Right lung (tissue), 5 donors: Measurements from ENCODE around the gene FAF1. TPM values are rescaled to one million over a fixed set of nuclear protein-coding genes. Genes with fewer than 3 reads are reported as not detected.
A peak's percentile ranks its signal among the peaks of the same experiment; 100 is the strongest.
"Not testable (repeated sequence)": the region's sequence is repeated elsewhere in the genome, so short reads cannot be mapped to it uniquely, and the experiment has no call there.

Experiments
- DNase-seq, 2 donors: peaks; one replicate each; pipeline ENCODE4 v3.0.0-alpha.2; 2013
- polyA plus RNA-seq, 5 donors: library from polyadenylated mRNA; unstranded; fragments of 120-200 nt; gene quantifications; one replicate each; pipeline versions ENCODE4 v1.2.1 to v1.2.3, GENCODE V29; 2013; ENCODE audit warnings: inconsistent platforms in 1 of 5, low replicate concordance in 1 of 5; ENCODE audit not compliant: insufficient read length in 5 of 5, insufficient read depth in 1 of 5

FAF1 gene
- polyA plus RNA-seq, 5 donors, result 44.6 to 61.4 (median 58.8) TPM

GRCh38 chr1:50857702-50858101 lies 102.4 kb downstream of the FAF1 start:
- no peak for DNase-seq

- DNase-seq, result no peak
Measured at GRCh38 chr1:50853325-50853724, 106.7 kb downstream of the FAF1 start.

- no peak for DNase-seq
Measured at GRCh38 chr1:50852889-50853288, 107.2 kb downstream of the FAF1 start.

- no peak for DNase-seq
Measured at GRCh38 chr1:50851466-50851865, 108.6 kb downstream of the FAF1 start.

- no peak for DNase-seq
Measured at GRCh38 chr1:50851034-50851433, 109.0 kb downstream of the FAF1 start.

GRCh38 chr1:50847303-50847702 lies 112.8 kb downstream of the FAF1 start:
- DNase-seq, result no peak

- no peak for DNase-seq
Measured at GRCh38 chr1:50846224-50846839, 113.7 kb downstream of the FAF1 start.

GRCh38 chr1:50841791-50842387 lies 118.2 kb downstream of the FAF1 start:
- peak; percentile 23 to 36 for DNase-seq

GRCh38 chr1:50836117-50836516 lies 124.0 kb downstream of the FAF1 start:
- DNase-seq, result no peak

- no peak for DNase-seq
Measured at GRCh38 chr1:50833216-50833615, 126.9 kb downstream of the FAF1 start.

- DNase-seq, result no peak
Measured at GRCh38 chr1:50832167-50832566, 127.9 kb downstream of the FAF1 start.

- DNase-seq, result no peak
Measured at GRCh38 chr1:50831300-50832061, 128.6 kb downstream of the FAF1 start.

GRCh38 chr1:50830621-50831020 lies 129.4 kb downstream of the FAF1 start:
- no peak for DNase-seq

- peak in 1 of 2 donors; percentile 8 for DNase-seq
Measured at GRCh38 chr1:50829014-50829958, 130.8 kb downstream of the FAF1 start.

- no peak for DNase-seq
Measured at GRCh38 chr1:50827546-50827945, 132.5 kb downstream of the FAF1 start.

- not testable (repeated sequence) for DNase-seq
Measured at GRCh38 chr1:50826792-50827191, 133.3 kb downstream of the FAF1 start.

GRCh38 chr1:50822035-50822776 lies 137.9 kb downstream of the FAF1 start:
- no peak for DNase-seq

- DNase-seq, result no peak
Measured at GRCh38 chr1:50820545-50820944, 139.5 kb downstream of the FAF1 start.

GRCh38 chr1:50812346-50812745 lies 147.7 kb downstream of the FAF1 start:
- DNase-seq, result no peak

- no peak for DNase-seq
Measured at GRCh38 chr1:50808296-50808695, 151.8 kb downstream of the FAF1 start.

GRCh38 chr1:50796272-50796671 lies 163.8 kb downstream of the FAF1 start:
- DNase-seq, result no peak
